OCI-LY1 (cell line): ENCODE data around the gene TFPI2.

Experiments used
- H2AFZ ChIP-seq: fragments of 200-600 bp; sonication (generic), shearing (Covaris generic); 2 replicates; pipeline ENCODE4 v1.6.0; 2014; ENCODE audit warnings: antibody characterized with exemption, mild to moderate bottlenecking, low read length
- H3F3A ChIP-seq: fragments of 200-600 bp; sonication (generic), shearing (Covaris generic); 2 replicates; pipeline ENCODE4 v1.6.0; 2014; ENCODE audit warnings: mild to moderate bottlenecking, antibody characterized with exemption, low read length, moderate library complexity; ENCODE audit not compliant: insufficient read depth
- H3K27ac ChIP-seq: fragments of 200-600 bp; sonication (generic); 2 replicates; pipeline ENCODE4 v1.5.1; 2014; ENCODE audit warnings: low read length, mixed run types, mild to moderate bottlenecking, low read depth; ENCODE audit not compliant: poor library complexity, severe bottlenecking
- H3K27me3 ChIP-seq: fragments of 200-600 bp; sonication (generic); 2 replicates; pipeline ENCODE4 v1.6.0; 2014; ENCODE audit warnings: antibody characterized with exemption, mild to moderate bottlenecking, low read length, moderate library complexity; ENCODE audit not compliant: insufficient read depth
- H3K36me3 ChIP-seq: fragments of 200-600 bp; sonication (generic); 2 replicates; pipeline ENCODE4 v1.6.1; 2014; ENCODE audit warnings: mild to moderate bottlenecking, antibody characterized with exemption, low read length, moderate library complexity, mixed read lengths; ENCODE audit not compliant: insufficient read depth
- H3K4me1 ChIP-seq: fragments of 200-600 bp; sonication (generic); 2 replicates; pipeline ENCODE4 v1.5.1; 2014; ENCODE audit warnings: mild to moderate bottlenecking, low read length, moderate library complexity; ENCODE audit not compliant: insufficient read depth, severe bottlenecking
- H3K4me2 ChIP-seq: fragments of 200-600 bp; sonication (generic), shearing (Covaris generic); 2 replicates; pipeline ENCODE4 v1.6.1; 2014; ENCODE audit warnings: low read length
- H3K4me3 ChIP-seq: fragments of 200-600 bp; sonication (generic); 2 replicates; pipeline ENCODE4 v1.5.1; 2014; ENCODE audit warnings: low read length, low read depth, mild to moderate bottlenecking, mixed read lengths; ENCODE audit not compliant: poor library complexity, severe bottlenecking
- H3K79me2 ChIP-seq: fragments of 200-600 bp; shearing (Covaris generic); 2 replicates; pipeline ENCODE4 v1.6.1; 2016; ENCODE audit warnings: mixed run types, low read length, mixed read lengths; ENCODE audit not compliant: insufficient read depth
- H3K9ac ChIP-seq: fragments of 200-600 bp; sonication (generic), shearing (Covaris generic); 2 replicates; pipeline ENCODE4 v1.6.1; 2014; ENCODE audit warnings: mild to moderate bottlenecking, low read length, mixed read lengths
- H3K9me2 ChIP-seq: fragments of 200-600 bp; sonication (generic), shearing (Covaris generic); 2 replicates; pipeline ENCODE4 v1.6.1; 2014; ENCODE audit warnings: low read depth, mild to moderate bottlenecking, low read length, mixed read lengths
- H3K9me3 ChIP-seq: fragments of 200-600 bp; shearing (Covaris generic); 2 replicates; pipeline ENCODE4 v1.6.1; 2014; ENCODE audit warnings: low read length, mixed read lengths
- H4K20me1 ChIP-seq: fragments of 200-600 bp; sonication (generic), shearing (Covaris generic); 2 replicates; pipeline ENCODE4 v1.6.0; 2016; ENCODE audit warnings: mild to moderate bottlenecking, low read length; ENCODE audit not compliant: insufficient read depth
- CTCF ChIP-seq: fragments of 200-600 bp; sonication (generic), shearing (Covaris generic); IDR thresholded peaks from 2 replicates; pipeline ENCODE4 v1.5.1; 2017; ENCODE audit warnings: mild to moderate bottlenecking, antibody characterized with exemption, low read length, moderate library complexity, mixed read lengths
- EZH2 ChIP-seq: fragments of 200-600 bp; sonication (generic), shearing (Covaris generic); IDR thresholded peaks from 2 replicates; pipeline ENCODE4 v1.8.0; 2017; ENCODE audit warnings: borderline replicate concordance, mixed run types, mild to moderate bottlenecking, antibody characterized with exemption, low read length, moderate library complexity, mixed read lengths

TFPI2 gene

GRCh38 chr7:93851536-93851935 lies 39.0 kb downstream of the TFPI2 start:
- H3K4me1 ChIP-seq, result no peaks in the 10 kb centered on the region
- no peaks in the 10 kb centered on the region for H3K36me3 ChIP-seq
- no peaks in the 10 kb centered on the region for H3K27me3 ChIP-seq
- H3K27ac ChIP-seq, result no peak overlapping the region
- no peak overlapping the region for H3K9ac ChIP-seq
- no peaks in the 10 kb centered on the region for H3K79me2 ChIP-seq
- no peak overlapping the region for H2AFZ ChIP-seq
- H3F3A ChIP-seq, result no peaks in the 10 kb centered on the region
- TF ChIP-seq EZH2, result no peak
- no peak for TF ChIP-seq CTCF
- H3K4me3 ChIP-seq, result no peak overlapping the region
- no peak overlapping the region for H3K4me2 ChIP-seq
- no peaks in the 10 kb centered on the region for H3K9me2 ChIP-seq
- H4K20me1 ChIP-seq, result no peaks in the 10 kb centered on the region
- no peaks in the 10 kb centered on the region for H3K9me3 ChIP-seq

- TF ChIP-seq EZH2 (no peak), CTCF (no peak)
- Histone ChIP-seq H4K20me1 (no peaks in the 10 kb centered on the region), H3K27ac (no peak overlapping the region), H3K79me2 (no peaks in the 10 kb centered on the region), H3F3A (no peaks in the 10 kb centered on the region), H3K9ac (no peak overlapping the region), H3K9me2 (no peaks in the 10 kb centered on the region), H3K36me3 (no peaks in the 10 kb centered on the region), H3K4me3 (no peak overlapping the region), H3K9me3 (no peaks in the 10 kb centered on the region), H3K27me3 (no peaks in the 10 kb centered on the region), H3K4me1 (no peaks in the 10 kb centered on the region), H3K4me2 (no peak overlapping the region), H2AFZ (no peak overlapping the region)
These were observed 47.3 kb downstream of the TFPI2 start for GRCh38 chr7:93843260-93843659.

- no peaks in the 10 kb centered on the region for H3K36me3 ChIP-seq
- H3K27ac ChIP-seq, result no peak overlapping the region
- H3F3A ChIP-seq, result no peaks in the 10 kb centered on the region
- no peak overlapping the region for H3K9ac ChIP-seq
- no peaks in the 10 kb centered on the region for H3K27me3 ChIP-seq
- no peaks in the 10 kb centered on the region for H3K79me2 ChIP-seq
- H3K4me1 ChIP-seq, result no peaks in the 10 kb centered on the region
- H3K4me3 ChIP-seq, result no peak overlapping the region
- H4K20me1 ChIP-seq, result no peaks in the 10 kb centered on the region
- H2AFZ ChIP-seq, result no peak overlapping the region
- no peaks in the 10 kb centered on the region for H3K9me2 ChIP-seq
- no peak overlapping the region for H3K4me2 ChIP-seq
- TF ChIP-seq EZH2, result no peak
- no peak for TF ChIP-seq CTCF
- H3K9me3 ChIP-seq, result no peaks in the 10 kb centered on the region
These were observed 51.6 kb downstream of the TFPI2 start for GRCh38 chr7:93838966-93839365.
